ENCODE measurements around the gene PLOD1.

DNA sequence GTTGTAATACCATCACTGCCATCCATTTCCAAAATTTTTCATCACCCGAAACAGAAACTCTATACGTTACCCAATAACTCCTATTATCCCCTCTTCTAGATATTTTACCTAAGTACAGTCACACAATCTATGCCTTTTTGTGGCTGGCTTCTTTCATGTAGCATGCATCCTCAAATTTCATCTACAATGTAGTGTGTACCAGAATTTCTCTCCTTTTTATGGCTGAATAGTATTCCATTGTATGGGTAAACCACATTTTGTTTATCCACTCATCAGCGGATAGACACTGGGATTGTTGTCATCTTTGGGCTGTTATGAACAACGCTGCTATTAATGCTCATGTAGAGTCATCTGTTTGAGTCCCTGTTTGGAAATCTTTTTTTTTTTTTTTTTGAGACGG is 29.5 kb upstream of the PLOD1 start:
- TF ChIP-seq, protein P1, sequence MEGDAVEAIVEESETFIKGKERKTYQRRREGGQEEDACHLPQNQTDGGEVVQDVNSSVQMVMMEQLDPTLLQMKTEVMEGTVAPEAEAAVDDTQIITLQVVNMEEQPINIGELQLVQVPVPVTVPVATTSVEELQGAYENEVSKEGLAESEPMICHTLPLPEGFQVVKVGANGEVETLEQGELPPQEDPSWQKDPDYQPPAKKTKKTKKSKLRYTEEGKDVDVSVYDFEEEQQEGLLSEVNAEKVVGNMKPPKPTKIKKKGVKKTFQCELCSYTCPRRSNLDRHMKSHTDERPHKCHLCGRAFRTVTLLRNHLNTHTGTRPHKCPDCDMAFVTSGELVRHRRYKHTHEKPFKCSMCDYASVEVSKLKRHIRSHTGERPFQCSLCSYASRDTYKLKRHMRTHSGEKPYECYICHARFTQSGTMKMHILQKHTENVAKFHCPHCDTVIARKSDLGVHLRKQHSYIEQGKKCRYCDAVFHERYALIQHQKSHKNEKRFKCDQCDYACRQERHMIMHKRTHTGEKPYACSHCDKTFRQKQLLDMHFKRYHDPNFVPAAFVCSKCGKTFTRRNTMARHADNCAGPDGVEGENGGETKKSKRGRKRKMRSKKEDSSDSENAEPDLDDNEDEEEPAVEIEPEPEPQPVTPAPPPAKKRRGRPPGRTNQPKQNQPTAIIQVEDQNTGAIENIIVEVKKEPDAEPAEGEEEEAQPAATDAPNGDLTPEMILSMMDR (IDR thresholded peaks at IDR 0.05): no peak
- no peak for TF ChIP-seq POLR2A (IDR thresholded peaks at IDR 0.05)

Measured in uterus (tissue), 2 donors.